ENCODE results near the gene KCP. TPM values are rescaled to one million over a fixed set of nuclear protein-coding genes. Genes with fewer than 3 reads are reported as not detected.

KCP gene
- total RNA-seq, 1 donor from 2014 or later: 0.20 TPM

DNA sequence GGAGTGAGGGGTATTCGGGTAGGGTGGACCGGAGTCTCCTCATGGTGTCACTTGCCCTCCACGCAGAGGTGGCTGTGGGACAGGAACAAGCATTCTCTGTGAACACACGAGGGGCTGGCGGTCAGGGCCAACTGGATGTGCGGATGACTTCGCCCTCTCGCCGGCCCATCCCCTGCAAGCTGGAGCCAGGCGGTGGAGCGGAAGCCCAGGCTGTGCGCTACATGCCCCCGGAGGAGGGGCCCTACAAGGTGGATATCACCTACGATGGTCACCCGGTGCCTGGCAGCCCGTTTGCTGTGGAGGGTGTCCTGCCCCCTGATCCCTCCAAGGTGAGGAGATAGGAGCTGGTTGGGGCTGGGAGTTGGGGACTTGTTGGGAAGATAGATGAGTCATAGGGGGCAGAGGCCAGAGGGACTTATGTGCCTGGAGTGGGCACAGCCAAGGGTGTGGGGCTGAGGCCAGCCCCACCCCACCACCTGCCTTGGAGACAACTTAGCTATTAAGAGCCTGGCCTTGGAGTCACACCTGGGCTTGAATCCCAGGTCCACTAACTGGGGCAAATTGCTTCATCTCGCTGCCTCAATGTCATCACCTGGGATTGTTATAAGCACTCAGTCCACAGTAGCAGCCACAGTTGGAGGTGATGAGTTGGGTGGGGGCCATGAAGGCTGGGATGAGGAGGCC lies 66.4 kb downstream of the KCP start:
- intact Hi-C loops (cut with micrococcal nuclease): no loop called here

DNA sequence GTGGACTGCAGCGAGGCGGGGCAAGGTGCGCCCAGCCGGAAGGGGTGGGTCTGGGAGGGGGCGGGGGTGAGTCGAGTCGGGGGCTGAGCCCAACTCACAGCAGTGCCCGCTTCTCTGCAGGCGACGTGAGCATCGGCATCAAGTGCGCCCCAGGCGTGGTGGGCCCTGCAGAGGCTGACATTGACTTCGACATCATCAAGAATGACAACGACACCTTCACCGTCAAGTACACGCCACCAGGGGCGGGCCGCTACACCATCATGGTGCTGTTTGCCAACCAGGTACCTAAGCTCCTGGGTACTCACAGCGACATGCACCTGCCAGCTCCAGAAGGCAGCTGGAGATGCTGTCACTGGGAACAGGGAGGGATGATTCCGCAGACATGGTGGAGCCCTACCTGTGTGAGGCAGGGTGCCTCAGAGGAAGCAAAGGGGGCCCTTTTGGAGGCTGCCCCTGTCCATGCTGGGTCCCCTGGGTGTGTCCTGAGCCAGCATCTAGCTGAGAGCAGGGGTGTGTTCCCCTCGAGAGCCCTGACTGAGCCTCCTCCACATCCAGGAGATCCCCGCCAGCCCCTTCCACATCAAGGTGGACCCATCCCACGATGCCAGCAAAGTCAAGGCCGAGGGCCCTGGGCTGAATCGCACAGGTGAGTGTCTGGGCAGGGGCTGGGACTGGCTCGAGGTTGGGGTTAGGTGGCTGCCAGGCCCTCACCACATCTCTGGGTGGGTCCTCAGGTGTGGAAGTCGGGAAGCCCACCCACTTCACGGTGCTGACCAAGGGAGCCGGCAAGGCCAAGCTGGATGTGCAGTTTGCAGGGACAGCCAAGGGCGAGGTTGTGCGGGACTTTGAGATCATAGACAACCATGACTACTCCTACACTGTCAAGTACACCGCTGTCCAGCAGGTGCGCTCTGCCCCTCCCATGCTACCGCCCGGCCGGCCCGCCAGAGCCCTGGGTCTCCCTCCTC lies 67.6 kb downstream of the KCP start:
- intact Hi-C loops (cut with micrococcal nuclease): loop anchor here (1.0 kb wide), 3 partner anchors 19 to 248 kb away; partner anchors contain the start of gene ATP6V1F

DNA sequence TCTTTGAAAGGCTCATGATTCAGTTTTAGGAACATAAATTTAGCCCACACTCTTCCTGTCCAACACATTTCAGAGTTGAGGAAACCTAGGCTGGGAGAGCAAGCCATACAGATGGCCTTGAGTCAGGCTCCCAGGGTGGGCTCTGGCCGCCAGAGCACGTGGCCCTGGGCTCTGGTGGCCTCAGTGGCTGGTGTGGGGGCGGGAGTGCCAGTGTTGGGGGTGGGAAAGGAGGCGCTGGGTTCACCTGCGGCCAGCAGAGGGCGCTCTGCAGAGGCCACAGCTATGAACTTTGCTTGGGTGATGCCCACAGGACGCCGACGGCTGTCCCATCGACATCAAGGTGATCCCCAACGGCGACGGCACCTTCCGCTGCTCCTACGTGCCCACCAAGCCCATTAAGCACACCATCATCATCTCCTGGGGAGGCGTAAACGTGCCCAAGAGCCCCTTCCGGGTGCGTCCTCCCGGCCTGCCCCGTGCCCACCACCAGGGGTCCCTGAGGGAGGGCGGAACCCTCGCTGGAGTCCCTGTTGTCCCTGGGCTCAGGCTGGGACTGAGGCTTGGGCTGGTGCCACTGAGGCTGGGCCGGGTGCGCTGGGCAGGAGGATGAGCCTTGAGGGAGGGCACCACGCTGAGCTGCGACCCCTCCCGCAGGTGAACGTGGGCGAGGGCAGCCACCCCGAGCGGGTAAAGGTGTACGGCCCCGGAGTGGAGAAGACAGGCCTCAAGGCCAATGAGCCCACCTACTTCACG lies 68.4 kb downstream of the KCP start:
- intact Hi-C loops (cut with micrococcal nuclease): loop anchor here (1.0 kb wide), 3 partner anchors 20 to 249 kb away; partner anchors contain the start of gene ATP6V1F

DNA sequence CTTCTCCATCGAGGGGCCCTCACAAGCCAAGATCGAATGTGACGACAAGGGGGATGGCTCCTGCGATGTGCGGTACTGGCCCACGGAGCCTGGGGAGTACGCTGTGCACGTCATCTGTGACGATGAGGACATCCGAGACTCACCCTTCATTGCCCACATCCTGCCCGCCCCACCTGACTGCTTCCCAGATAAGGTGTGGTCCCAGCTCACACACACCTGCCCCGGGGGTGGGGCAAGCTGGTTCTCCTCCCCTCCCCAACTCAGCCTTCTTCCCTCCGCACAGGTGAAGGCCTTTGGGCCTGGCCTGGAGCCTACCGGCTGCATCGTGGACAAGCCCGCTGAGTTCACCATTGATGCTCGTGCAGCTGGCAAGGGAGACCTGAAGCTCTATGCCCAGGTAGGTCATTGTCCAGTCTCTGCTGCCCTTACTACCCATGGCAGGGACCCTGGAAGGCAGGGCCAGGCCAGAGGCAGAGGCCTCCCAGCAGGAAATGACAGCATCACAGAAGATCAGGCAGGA lies 69.3 kb downstream of the KCP start:
- intact Hi-C loops (cut with micrococcal nuclease): no loop called here

DNA sequence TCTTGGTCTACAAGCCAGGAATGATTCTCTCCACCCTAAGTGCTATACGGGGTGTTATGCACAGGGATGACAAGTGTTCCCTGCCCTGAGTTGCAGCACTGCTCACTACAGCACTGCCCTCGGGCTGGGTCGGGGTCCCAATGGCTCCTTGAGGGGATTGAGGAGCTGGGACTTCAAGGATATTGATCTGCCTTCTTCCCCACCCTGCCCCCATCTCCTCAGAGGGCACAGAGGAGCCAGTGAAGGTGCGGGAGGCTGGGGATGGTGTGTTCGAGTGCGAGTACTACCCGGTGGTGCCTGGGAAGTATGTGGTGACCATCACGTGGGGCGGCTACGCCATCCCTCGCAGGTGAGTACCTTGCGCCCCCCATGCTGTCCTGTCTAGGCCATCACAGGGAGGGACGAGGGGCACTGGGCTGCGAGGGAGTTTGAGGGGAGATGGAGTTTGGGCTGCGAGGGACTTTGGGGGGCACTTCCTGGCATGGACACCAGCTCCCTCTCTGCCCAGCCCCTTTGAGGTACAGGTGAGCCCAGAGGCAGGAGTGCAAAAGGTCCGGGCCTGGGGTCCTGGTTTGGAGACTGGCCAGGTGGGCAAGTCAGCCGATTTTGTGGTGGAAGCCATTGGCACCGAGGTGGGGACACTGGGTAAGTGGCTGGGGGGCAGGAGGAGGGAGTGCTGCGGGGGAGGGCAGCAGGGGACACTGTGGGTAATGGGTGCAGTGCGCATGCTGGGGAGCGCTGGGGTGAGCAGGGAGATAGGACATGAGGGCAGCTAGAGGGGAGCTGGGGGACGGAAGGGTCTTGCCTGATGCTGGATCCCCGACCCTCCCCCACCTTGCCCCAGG lies 70.0 kb downstream of the KCP start:
- intact Hi-C loops (cut with micrococcal nuclease): no loop called here

DNA sequence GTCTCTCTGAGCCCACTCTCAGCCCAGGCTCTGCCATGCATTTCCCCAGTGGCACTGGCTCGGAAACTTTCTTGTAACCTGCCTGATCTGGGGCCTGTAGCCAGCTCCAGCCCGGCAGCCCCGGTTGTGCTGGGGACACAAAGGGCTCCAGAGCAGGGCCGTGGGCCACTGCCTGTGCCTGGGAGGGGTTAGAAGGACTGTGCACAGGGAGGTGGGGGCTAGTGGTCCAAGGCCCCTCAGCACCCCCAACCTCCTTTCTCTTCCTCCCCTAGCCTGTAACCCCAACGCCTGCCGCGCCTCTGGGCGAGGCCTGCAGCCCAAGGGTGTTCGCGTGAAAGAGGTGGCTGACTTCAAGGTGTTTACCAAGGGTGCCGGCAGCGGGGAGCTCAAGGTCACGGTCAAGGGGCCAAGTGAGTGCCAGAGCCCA lies 70.7 kb downstream of the KCP start:
- intact Hi-C loops (cut with micrococcal nuclease): no loop called here

DNA sequence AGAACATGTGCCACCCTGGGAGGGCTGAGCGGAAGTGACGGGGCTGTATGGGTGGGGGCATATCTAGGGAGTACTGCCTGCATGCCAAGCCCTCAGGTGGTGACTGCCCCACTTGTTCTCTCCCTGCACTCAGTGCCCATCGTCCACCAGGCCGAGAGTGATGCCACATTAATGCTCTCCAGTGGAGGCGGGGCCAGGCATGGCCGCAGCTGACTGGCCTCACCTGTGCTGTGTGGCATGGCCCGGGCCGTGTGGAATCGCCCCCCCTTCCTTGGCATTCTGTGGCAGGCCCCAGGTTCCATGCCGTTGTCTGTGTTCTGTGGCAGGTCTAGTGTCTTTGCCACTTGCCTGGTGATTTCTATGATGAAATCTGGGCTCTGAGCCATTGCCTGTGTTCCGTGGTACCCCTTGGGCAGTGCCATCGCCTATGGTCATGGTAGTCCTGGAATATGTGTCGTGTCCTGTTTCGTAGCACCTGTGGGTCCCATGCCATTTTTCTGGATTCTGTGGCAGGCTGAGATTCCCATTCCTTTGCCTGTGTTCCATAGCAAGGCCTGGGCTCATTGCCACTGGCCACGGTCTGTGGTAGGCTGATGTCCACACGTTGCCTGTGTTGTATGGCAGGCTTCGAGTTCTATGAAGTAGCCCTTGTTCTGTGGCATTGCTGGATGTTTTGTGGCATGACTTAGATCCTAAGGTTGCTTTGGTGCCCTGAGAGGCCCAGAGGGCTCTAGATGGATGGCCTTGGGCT lies 71.4 kb downstream of the KCP start:
- intact Hi-C loops (cut with micrococcal nuclease): no loop called here

DNA sequence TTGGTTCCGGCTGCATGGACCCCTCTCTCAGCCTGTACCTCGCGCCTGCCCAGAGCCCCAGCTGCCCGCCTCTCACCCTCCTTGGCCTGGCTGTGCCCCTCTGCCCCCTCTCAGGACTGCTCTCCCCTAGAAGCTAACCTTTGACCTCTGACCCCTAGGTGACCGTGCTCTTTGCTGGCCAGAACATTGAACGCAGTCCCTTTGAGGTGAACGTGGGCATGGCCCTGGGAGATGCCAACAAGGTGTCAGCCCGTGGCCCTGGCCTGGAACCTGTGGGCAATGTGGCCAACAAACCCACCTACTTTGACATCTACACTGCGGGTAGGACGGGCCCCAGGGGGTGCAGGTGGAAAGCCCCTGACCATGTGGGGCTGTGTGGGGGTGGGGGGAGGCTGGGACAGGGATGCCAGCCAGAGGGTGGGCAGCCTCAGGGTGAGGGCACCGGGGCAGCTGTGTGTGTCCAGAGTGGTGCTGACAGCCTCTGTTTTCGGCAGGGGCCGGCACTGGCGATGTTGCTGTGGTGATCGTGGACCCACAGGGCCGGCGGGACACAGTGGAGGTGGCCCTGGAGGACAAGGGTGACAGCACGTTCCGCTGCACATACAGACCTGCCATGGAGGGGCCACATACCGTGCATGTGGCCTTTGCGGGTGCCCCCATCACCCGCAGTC lies 72.3 kb downstream of the KCP start:
- intact Hi-C loops (cut with micrococcal nuclease): no loop called here

DNA sequence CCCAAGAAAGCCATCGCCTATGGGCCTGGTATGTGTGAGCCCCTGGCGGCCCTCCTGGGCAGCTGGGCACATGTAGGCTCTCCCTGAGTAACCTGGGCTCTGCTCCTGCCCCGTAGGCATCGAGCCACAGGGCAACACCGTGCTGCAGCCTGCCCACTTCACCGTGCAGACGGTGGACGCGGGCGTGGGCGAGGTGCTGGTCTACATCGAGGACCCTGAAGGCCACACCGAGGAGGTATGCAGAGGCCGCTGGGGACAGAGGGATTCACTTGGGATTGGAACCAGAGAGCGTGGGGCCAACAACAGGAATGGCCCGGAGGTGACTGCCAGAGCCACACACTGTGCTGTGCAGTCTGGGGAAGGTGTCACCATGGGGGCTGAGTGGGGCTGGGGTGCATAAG lies 73.0 kb downstream of the KCP start:
- intact Hi-C loops (cut with micrococcal nuclease): no loop called here

DNA sequence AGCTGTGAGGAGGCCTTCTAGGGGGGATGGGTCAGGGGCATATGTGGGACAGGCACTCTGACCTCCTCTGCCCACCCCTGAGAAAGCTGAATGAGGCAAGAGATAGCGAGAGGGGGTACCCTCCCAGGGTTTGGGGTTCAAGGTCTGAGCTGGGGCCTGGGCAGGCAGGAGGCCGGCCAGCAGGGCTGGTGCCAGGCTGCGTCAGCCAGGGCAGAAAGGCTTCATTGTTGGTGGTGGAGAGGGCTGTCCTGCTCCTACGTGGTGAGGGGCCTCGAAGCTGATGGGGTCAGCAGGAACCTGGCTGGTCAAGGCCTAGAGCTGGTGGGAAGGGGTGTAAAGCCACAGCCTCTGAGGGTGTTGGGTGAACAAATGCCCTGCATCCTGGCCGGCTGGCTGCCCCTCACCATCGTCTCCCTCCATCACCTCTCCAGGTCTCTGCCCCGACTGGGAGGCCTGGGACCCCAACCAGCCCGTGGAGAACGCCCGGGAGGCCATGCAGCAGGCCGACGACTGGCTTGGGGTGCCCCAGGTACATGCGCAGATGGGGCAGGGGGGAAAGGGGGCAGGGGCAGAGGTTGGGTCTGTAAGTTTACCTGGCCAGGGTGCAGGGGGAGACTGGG lies 73.7 kb downstream of the KCP start:
- intact Hi-C loops (cut with micrococcal nuclease): no loop called here

DNA sequence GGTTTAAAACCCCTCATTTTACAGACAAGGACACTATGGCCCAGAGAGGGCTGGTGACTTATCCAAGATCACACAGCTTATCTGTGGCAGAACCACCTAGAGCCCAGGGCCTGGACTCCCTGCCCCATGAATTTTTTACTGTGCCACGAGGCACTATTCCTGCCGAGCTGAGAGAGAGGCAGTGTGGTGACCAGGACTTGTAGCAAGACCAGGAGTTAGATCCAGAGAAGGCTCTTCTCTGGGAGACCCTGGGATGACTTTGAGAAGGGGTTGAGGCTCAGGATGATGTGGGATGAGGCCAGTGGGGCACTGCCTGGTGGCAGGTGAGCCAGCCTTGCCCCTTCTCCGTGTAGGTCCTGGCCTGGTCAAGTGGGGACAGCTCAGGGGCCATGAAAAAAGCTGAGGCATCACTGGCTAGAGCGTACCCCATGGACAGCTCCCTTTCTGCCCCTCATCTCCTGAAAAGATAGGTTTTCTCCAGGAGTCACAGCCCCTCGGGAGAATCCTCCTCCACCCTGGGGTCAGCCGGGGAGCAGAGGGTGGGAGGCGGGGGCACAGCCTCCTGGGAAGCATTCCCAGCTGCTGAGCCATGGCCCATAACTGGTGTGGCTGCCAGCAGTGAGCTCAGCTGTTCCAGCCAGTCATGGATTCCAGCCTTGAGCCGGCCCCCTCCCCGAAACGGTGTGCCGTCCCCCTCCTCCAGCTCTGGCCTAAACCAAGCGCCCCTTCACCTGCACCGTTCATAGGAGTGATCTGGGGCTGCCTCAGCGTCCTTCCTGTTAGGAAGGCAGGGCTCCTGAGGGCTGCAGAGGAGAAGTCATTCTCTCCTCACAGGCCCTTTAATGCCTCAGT lies 74.5 kb downstream of the KCP start:
- intact Hi-C loops (cut with micrococcal nuclease): loop anchor here (2.0 kb wide), 1 partner anchor 43 kb away; no protein-coding TSS in a partner anchor

DNA sequence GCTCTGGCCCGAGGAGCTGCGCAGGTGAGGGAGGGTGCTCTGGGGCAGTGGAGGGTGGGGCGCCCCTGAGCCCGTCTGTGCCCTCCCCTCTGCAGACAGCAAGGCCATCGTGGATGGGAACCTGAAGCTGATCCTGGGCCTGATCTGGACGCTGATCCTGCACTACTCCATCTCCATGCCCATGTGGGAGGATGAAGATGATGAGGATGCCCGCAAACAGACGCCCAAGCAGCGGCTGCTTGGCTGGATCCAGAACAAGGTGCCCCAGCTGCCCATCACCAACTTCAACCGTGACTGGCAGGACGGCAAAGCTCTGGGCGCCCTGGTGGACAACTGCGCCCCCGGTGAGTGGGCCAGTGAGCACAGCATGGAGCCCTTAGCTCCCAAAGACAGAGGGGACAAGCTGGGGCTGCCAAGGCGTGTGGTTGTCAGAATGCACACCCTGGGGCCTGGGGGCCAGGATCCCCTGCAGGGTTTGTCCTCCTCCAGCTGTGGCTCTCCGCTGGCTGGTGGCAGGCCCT lies 75.2 kb downstream of the KCP start:
- intact Hi-C loops (cut with micrococcal nuclease): loop anchor here (2.0 kb wide), 1 partner anchor 44 kb away; no protein-coding TSS in a partner anchor

DNA sequence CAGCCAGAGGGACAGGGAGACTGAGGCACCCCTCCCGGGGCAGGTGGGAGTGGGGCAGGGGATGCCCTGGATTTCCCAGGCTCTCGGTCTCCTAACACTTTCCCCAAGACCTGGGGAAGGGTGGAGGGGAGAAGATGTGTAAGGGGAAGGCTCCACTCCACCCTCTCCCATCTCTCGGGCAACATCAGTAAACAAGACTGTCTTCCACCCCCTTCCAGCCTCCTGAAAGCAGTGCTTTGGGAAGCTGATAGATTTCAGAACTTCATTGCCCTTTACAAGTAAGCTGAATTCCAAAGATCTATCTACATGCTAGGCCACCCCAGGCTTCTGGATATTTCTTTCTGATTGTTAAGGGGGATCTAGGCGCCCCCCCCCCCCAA lies 76.6 kb downstream of the KCP start:
- intact Hi-C loops (cut with micrococcal nuclease): loop anchor here (2.0 kb wide), 1 partner anchor 45 kb away; no protein-coding TSS in a partner anchor

DNA sequence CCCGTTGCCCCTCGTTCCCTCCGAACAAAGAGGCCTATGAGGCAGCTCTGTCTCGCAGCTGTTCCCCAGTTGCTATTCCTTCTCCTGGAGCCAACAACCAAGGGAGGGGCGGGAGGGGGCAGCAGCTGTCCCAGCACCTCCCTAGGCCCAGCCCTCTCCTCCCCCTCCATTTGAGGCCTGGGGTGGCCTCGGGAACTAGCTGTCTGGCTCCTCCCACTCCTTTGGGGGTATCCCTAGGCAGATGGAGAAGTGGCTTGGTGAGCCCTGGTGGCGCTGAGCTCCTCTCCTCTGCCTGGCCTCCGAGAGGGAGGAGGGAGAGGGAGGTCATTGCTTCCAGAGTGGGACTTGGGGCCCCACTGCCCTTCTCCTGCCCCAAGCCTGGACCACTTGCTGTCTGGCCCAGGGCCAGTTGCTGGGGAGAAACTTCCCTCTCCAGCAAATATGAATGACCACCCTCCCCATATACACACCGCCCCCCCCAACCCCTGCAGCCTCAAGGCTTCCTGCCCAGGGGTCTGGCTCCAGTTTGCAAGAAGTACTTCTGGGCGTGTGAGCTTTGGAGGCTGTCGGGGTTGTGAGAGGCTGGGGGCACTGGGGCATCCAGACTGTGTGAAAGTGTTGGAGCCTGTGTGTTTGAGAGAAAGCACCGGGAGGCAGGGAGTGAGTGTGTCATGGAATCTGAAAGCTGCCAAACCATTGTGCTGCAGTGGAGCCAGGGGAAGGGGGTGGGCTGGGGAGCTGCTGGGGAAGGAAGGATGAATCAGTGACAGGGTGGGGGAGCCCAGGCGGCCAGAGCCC lies 77.2 kb downstream of the KCP start:
- intact Hi-C loops (cut with micrococcal nuclease): no loop called here

DNA sequence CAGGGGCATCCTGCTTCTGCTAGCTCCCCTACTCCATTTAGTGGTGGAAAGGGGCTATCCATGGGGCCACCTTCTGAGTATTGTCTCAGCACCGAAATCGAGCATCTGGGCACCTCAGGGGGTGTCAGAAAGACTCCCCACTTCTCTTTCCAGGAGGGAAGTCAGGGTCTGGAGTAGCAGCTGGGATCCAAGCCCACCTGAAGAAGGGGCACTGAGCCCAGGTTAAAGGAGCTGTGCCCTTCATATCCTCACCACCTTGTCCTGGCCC lies 77.7 kb downstream of the KCP start:
- intact Hi-C loops (cut with micrococcal nuclease): no loop called here

DNA sequence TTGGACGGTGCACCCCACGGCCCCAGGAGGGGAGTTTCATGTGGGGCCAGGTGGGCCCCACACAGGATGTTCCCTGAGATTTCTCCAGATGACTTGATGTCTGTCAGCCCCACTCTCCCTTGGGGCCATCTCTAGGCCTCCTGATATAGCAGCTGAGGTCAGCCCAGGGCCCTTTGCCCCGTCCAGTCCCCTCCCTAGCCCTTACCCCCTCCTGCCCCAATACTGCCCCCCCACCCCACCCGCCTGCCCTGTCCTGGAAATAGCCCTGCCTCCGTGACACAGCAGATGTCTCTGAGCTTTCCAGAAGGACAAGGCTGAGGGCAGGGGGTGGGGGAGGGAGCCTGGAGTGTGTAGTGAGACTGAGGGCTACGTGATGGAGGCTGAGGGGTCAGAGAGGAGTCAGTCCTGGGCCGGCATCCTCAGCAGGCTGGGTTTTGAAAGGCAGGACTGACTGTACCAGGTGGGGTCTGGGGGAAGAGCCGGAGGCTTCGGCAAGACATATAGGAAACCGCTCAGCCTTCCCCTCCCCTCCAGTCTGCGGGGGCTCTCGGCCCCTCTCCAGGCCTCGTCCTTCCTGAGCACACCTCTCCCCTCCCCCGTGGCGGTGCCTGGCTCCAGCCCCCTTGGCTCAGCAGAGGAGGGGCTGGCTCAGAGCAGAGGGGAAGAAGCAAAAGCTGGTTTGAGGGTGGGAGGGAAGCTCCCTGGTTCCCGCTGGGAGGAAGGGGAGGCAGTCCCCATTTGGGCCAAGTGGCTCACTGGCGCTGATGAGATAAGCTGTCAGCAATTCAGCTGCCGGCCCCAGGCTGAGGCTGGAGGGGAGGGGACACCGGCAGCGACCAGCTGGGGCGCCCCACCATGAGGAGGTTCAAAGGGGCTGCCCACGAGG lies 78.3 kb downstream of the KCP start:
- intact Hi-C loops (cut with micrococcal nuclease): no loop called here

Data from T-helper 1 cell treated with Interleukin-12 subunit alpha and Interleukin-12 subunit beta and Interleukin-4 antibody, amounts not matched to agents 30 ng/mL and 1 ng/mL, for 36 hours (primary cell).